NCI-H1417 (cell line): ENCODE data around the gene PNPLA1.
"Not testable (repeated sequence)": the region's sequence is repeated elsewhere in the genome, so short reads cannot be mapped to it uniquely, and the experiment has no call there.

ENCODE experiments used
- DNase-seq, 3 experiments: peaks; one replicate each; lab custom pipeline; 2025; lab: John Stamatoyannopoulos, UW

PNPLA1 gene

GRCh38 chr6:36335465-36336207 lies 65.8 kb downstream of the PNPLA1 start:
- DNase-seq, result no peak

GRCh38 chr6:36336208-36336710 lies 66.4 kb downstream of the PNPLA1 start:
- no peak for DNase-seq

- no peak for DNase-seq
Observed at GRCh38 chr6:36336779-36337241, 67.0 kb downstream of the PNPLA1 start, which contains the start of gene BNIP5. Gene BNIP5, minus strand, starts transcription at chr6:36336888. Its CDS starts 6,198 bp downstream, at chr6:36330690.

- DNase-seq, result peak in 1 of 3 experiments; percentile 3
Observed at GRCh38 chr6:36337814-36338213, 68.0 kb downstream of the PNPLA1 start.

GRCh38 chr6:36338223-36338622 lies 68.4 kb downstream of the PNPLA1 start:
- not testable (repeated sequence) for DNase-seq

- no peak for DNase-seq
Observed at GRCh38 chr6:36339146-36339545, 69.3 kb downstream of the PNPLA1 start.

GRCh38 chr6:36340306-36340617 lies 70.4 kb downstream of the PNPLA1 start:
- DNase-seq, result no peak

- DNase-seq, result peak in 2 of 3 experiments; percentile 4 to 73
Observed at GRCh38 chr6:36340618-36341454, 71.0 kb downstream of the PNPLA1 start.

- no peak for DNase-seq
Observed at GRCh38 chr6:36343109-36343680, 73.3 kb downstream of the PNPLA1 start.

GRCh38 chr6:36345681-36346466 lies 76.0 kb downstream of the PNPLA1 start:
- peak in 1 of 3 experiments; percentile 5 for DNase-seq

GRCh38 chr6:36346486-36347273 lies 76.8 kb downstream of the PNPLA1 start:
- DNase-seq, result no peak

GRCh38 chr6:36347621-36348020 lies 77.8 kb downstream of the PNPLA1 start:
- DNase-seq, result no peak

GRCh38 chr6:36349240-36349639 lies 79.4 kb downstream of the PNPLA1 start:
- DNase-seq, result peak; percentile 79 to 92 (median 91)

- DNase-seq, result peak in 1 of 3 experiments; percentile 20
Observed at GRCh38 chr6:36350082-36350481, 80.2 kb downstream of the PNPLA1 start.

- DNase-seq, result peak in 1 of 3 experiments; percentile 15
Observed at GRCh38 chr6:36350681-36351571, 81.1 kb downstream of the PNPLA1 start.

- DNase-seq, result no peak
Observed at GRCh38 chr6:36352477-36353157, 82.8 kb downstream of the PNPLA1 start.

- DNase-seq, result no peak
Observed at GRCh38 chr6:36353411-36353915, 83.6 kb downstream of the PNPLA1 start.

- DNase-seq, result no peak
Observed at GRCh38 chr6:36355819-36356218, 86.0 kb downstream of the PNPLA1 start.

- no peak for DNase-seq
Observed at GRCh38 chr6:36357872-36358225, 88.0 kb downstream of the PNPLA1 start.
